Measurements from ENCODE around the gene GADD45B. TPM values are rescaled to one million over a fixed set of nuclear protein-coding genes. Genes with fewer than 3 reads are reported as not detected.
A peak's percentile ranks its signal among the peaks of the same experiment; 100 is the strongest.

The GADD45B gene
- total RNA-seq, 1 donor, result 528 TPM

DNA sequence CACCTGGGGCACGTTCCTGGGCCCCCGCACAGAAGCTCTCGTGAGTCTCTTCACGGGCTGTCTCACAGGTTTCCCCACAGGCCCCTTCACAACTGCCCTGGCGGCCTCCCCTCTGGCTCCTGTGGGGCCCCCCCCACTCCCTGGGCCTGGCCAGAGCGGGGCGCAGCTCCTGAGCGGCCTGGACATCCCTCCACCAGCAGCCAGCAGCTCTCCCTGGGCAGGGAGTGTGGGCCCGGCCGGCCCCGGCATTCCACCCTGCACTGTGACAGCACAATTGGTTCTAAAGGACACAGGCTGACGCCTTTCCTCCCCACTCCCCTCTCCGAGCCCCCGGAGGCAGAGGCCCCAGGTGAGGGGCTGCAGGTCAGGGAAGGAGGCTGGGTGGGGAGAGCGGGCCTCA is 39.0 kb upstream of the GADD45B start:
- no peaks in the 10 kb centered on the region for H3K27me3 ChIP-seq (ENCODE audit: insufficient read depth, low read length)
- H3K4me3 ChIP-seq (ENCODE audit: low read length), result no peak overlapping the region
- H3K9me3 ChIP-seq (ENCODE audit: low read depth, low read length), result no peaks in the 10 kb centered on the region
- H3K4me1 ChIP-seq (ENCODE audit: insufficient read depth, low read length), result no peaks in the 10 kb centered on the region

GRCh38 chr19:2438178-2438577 is 37.7 kb upstream of the GADD45B start:
- Histone ChIP-seq H3K4me1 (ENCODE audit: insufficient read depth, low read length) (no peaks in the 10 kb centered on the region), H3K27me3 (ENCODE audit: insufficient read depth, low read length) (no peaks in the 10 kb centered on the region), H3K9me3 (ENCODE audit: low read depth, low read length) (no peaks in the 10 kb centered on the region), H3K4me3 (ENCODE audit: low read length) (no peak overlapping the region)

DNA sequence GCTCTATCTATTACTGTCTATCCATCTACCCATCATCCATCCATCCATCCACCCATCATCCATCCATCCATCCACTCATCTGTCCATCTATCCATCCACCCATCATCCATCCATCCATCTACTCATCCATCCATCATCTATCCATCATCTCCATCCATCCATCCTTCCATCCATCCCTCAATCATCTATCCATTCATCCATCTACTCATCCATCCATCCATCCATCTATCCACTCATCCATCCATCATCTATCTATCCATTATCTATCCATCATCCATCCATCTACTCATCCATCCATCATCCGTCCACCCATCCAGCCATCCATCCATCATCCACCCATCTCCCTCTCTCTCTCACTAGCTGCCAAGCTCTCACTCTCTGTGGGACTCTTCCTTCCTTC is 35.4 kb upstream of the GADD45B start:
- Histone ChIP-seq H3K27me3 (ENCODE audit: insufficient read depth, low read length) (no peaks in the 10 kb centered on the region), H3K4me1 (ENCODE audit: insufficient read depth, low read length) (no peaks in the 10 kb centered on the region), H3K4me3 (ENCODE audit: low read length) (no peak overlapping the region), H3K9me3 (ENCODE audit: low read depth, low read length) (no peaks in the 10 kb centered on the region)

- Histone ChIP-seq H3K4me3 (ENCODE audit: low read length) (no peak overlapping the region), H3K4me1 (ENCODE audit: insufficient read depth, low read length) (peaks cover 2% of the 10 kb centered on the region), H3K9me3 (ENCODE audit: low read depth, low read length) (no peaks in the 10 kb centered on the region)
Observed at GRCh38 chr19:2441096-2441752, 34.7 kb upstream of the GADD45B start.

GRCh38 chr19:2443116-2443784 is 32.7 kb upstream of the GADD45B start:
- H3K4me1 ChIP-seq (ENCODE audit: insufficient read depth, low read length), result peaks cover 8% of the 10 kb centered on the region
- no peaks in the 10 kb centered on the region for H3K27me3 ChIP-seq (ENCODE audit: insufficient read depth, low read length)

More at GRCh38 chr19:2441096-2441752, 34.7 kb upstream of the GADD45B start:
- H3K27me3 ChIP-seq (ENCODE audit: insufficient read depth, low read length), result no peaks in the 10 kb centered on the region

DNA sequence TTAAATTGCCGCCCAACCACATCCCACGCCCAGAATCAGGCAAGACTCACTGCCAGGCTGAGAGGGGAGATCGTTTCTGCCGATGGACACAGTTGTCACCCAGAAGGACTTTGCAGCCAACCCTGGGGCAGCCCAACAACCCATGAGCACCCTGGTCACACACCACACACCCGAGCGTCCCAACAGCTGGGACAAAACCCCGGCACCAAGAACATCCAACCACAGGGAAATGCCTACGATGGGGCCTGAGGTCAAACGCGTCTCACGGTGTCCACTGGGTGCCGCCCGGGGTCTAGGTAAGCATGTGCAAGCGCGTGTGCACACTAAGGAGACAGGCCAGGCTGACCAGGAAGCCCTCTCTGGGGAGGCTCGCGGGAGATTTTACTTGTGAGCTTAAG is 32.1 kb upstream of the GADD45B start:
- peaks cover 8% of the 10 kb centered on the region for H3K4me1 ChIP-seq (ENCODE audit: insufficient read depth, low read length)
- no peak overlapping the region for H3K4me3 ChIP-seq (ENCODE audit: low read length)
- no peaks in the 10 kb centered on the region for H3K27me3 ChIP-seq (ENCODE audit: insufficient read depth, low read length)

More at GRCh38 chr19:2443116-2443784, 32.7 kb upstream of the GADD45B start:
- H3K4me3 ChIP-seq (ENCODE audit: low read length), result no peak overlapping the region
- no peaks in the 10 kb centered on the region for H3K9me3 ChIP-seq (ENCODE audit: low read depth, low read length)

GRCh38 chr19:2444251-2445002 is 31.5 kb upstream of the GADD45B start:
- no peaks in the 10 kb centered on the region for H3K9me3 ChIP-seq (ENCODE audit: low read depth, low read length)
- no peak overlapping the region for H3K4me3 ChIP-seq (ENCODE audit: low read length)
- H3K27me3 ChIP-seq (ENCODE audit: insufficient read depth, low read length), result no peaks in the 10 kb centered on the region
- H3K4me1 ChIP-seq (ENCODE audit: insufficient read depth, low read length), result peaks cover 8% of the 10 kb centered on the region

More for the DNA sequence above, 32.1 kb upstream of the GADD45B start:
- H3K9me3 ChIP-seq (ENCODE audit: low read depth, low read length), result no peaks in the 10 kb centered on the region

DNA sequence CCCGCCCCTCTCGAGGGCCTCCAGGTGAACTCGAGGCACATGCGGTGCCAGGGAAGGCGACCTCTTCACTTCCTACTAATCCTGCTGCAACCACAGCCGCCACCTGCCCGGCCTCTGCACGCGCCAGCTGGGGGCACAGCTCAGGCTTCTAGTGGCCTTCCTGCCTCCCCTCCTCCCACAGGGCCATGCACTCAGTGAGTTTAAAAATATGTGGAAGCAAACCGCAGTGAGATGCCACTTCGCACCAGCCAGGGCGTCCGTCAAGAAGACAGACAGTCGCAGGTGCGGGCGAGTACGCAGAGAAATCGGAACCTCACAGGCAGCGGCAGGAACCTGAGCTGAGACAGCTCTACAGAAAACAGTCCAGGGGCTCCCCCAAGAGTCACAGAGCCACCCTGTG is 29.5 kb upstream of the GADD45B start:
- Histone ChIP-seq H3K4me3 (ENCODE audit: low read length) (no peak overlapping the region), H3K27me3 (ENCODE audit: insufficient read depth, low read length) (no peaks in the 10 kb centered on the region), H3K9me3 (ENCODE audit: low read depth, low read length) (no peaks in the 10 kb centered on the region), H3K4me1 (ENCODE audit: insufficient read depth, low read length) (peaks cover 8% of the 10 kb centered on the region)

DNA sequence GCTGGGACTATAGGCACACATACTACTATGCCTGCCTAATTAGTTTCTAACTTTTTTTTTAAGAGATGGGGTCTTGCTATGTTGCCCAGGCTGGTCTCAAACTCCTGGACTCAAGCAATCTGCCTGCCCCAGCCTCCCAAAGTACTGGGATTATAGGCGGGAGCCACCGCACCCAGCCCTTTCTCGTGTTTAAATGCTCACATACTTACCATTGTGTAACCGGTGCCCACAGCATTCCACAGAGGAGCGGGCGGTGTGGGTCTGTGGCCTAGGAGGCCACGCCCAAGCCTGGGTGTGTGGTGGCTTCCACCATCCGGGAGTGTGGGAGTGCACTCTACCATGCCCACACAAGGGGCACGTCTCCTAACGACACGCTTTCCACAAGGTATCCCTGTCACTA is 26.9 kb upstream of the GADD45B start:
- Histone ChIP-seq H3K4me3 (ENCODE audit: low read length) (no peak overlapping the region), H3K27me3 (ENCODE audit: insufficient read depth, low read length) (no peaks in the 10 kb centered on the region), H3K4me1 (ENCODE audit: insufficient read depth, low read length) (peaks cover 8% of the 10 kb centered on the region), H3K9me3 (ENCODE audit: low read depth, low read length) (no peaks in the 10 kb centered on the region)

DNA sequence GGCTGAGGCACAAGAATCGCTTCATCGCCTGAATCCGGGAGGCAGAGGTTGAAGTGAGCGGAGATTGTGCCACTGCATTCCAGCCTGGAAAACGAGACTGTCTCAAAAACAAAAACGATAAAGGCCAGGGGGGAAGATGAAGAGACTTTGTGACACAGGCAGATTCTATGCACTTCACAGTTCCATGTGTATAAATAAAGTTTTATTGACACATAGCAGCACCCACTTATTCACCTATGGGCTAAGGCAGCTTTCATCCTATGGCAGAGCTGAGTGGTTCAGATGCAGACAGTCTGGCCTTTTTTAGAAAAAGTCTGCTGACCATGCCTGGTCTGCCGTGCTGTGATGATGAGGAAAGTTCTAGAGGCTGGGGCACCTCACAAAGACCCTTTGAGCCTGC is 24.8 kb upstream of the GADD45B start:
- Histone ChIP-seq H3K9me3 (ENCODE audit: low read depth, low read length) (no peaks in the 10 kb centered on the region), H3K4me3 (ENCODE audit: low read length) (no peak overlapping the region), H3K4me1 (ENCODE audit: insufficient read depth, low read length) (peaks cover 16% of the 10 kb centered on the region), H3K27me3 (ENCODE audit: insufficient read depth, low read length) (no peaks in the 10 kb centered on the region)

DNA sequence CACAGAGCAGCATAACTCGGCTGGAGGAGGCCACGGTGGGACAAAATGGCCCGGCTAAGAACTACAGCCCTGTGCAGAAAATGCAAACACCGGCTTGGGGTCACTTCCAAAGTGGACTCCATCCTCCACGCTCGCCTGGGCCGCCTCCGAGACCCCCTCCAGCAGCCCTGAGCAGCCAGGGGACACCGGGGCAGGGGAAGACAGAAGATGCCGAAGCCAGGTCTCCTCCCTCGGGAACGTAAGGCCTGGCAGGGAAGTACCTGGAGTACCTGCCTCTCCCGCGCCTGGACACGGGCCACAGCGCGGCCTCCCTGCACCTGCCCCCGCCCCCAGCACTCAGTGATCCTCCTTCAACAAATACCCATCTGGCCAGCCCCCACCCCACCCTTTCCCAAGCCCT is 24.2 kb upstream of the GADD45B start:
- no peak overlapping the region for H3K4me3 ChIP-seq (ENCODE audit: low read length)
- H3K9me3 ChIP-seq (ENCODE audit: low read depth, low read length), result no peaks in the 10 kb centered on the region
- H3K27me3 ChIP-seq (ENCODE audit: insufficient read depth, low read length), result no peaks in the 10 kb centered on the region
- H3K4me1 ChIP-seq (ENCODE audit: insufficient read depth, low read length), result peaks cover 10% of the 10 kb centered on the region

GRCh38 chr19:2453431-2454025 is 22.4 kb upstream of the GADD45B start:
- no peak overlapping the region for H3K4me3 ChIP-seq (ENCODE audit: low read length)
- peaks cover 14% of the 10 kb centered on the region for H3K4me1 ChIP-seq (ENCODE audit: insufficient read depth, low read length)
- H3K27me3 ChIP-seq (ENCODE audit: insufficient read depth, low read length), result no peaks in the 10 kb centered on the region
- no peaks in the 10 kb centered on the region for H3K9me3 ChIP-seq (ENCODE audit: low read depth, low read length)

GRCh38 chr19:2454199-2454961 is 21.5 kb upstream of the GADD45B start:
- Histone ChIP-seq H3K4me1 (ENCODE audit: insufficient read depth, low read length) (peaks cover 14% of the 10 kb centered on the region), H3K4me3 (ENCODE audit: low read length) (no peak overlapping the region), H3K27me3 (ENCODE audit: insufficient read depth, low read length) (no peaks in the 10 kb centered on the region), H3K9me3 (ENCODE audit: low read depth, low read length) (no peaks in the 10 kb centered on the region)

DNA sequence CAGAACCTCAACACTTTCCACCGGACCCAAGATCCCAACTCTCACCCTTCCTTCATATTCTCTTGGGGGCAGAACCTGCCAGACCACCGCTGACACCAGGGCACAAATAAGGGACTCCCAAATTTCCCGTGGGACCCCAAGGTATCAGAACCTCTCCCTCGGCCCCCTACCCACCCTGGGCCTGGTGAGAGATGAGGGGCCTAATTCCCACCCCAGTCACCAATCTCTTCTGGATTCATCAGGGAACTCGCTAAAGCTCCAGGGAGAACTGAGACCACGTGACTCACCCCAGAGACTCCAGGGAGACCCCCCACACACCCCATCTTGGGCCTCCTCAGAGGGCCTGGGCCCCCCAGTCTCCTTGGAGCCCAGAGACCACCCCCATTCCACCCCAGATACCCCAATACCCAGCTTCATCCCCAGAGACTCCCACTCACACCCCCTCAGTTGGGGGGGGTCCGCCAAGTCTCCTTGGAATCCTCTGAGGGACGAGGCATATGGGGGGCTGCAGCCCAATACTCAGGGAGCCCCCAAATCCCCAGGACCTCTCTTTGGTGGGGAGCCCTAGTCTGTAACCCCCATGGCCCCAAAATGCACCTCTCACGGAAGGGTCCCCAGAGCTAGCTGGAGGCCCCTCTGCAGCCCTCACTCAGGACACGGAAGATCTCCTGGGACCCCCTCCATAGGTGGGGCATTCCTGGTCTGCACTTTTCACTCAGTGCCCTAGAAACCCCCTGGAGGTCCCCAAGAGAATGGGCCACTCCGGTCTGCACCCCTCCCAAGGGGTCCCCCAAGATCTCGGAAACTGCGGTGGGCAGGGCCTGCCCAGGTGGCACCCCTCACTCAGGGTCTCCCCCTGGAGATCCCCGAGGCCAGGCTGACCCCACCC is 20.7 kb upstream of the GADD45B start:
- Histone ChIP-seq H3K27me3 (ENCODE audit: insufficient read depth, low read length) (no peaks in the 10 kb centered on the region), H3K4me1 (ENCODE audit: insufficient read depth, low read length) (peaks cover 14% of the 10 kb centered on the region), H3K9me3 (ENCODE audit: low read depth, low read length) (no peaks in the 10 kb centered on the region), H3K4me3 (ENCODE audit: low read length) (peak overlapping the region; percentile 67)

All from mononuclear cell (primary cell).